ENCODE measurements around the gene CHRM5.

- TF ChIP-seq POLR2A (IDR thresholded peaks at IDR 0.05) (no peak), CTCF (IDR thresholded peaks at IDR 0.05) (no peak), POLR2AphosphoS5 (IDR thresholded peaks at IDR 0.05) (no peak)
Observed at GRCh38 chr15:34111488-34111887, 143.2 kb downstream of the CHRM5 start.

Data from prostate gland (tissue), 2 donors.